DMS114 treated with DMSO at 0.1 percent for 48 hours (cell line): ENCODE data around the gene PAPPA2.

Source experiments
- DNase-seq: peaks from one replicate; lab custom pipeline; 2025; ENCODE audit not compliant: unreplicated experiment; lab: John Stamatoyannopoulos, UW

PAPPA2 gene

GRCh38 chr1:176849281-176849680 lies 386.3 kb downstream of the PAPPA2 start:
- no peak for DNase-seq

GRCh38 chr1:176850871-176851270 lies 387.9 kb downstream of the PAPPA2 start:
- no peak for DNase-seq

GRCh38 chr1:176852124-176852523 lies 389.1 kb downstream of the PAPPA2 start:
- no peak for DNase-seq

DNA sequence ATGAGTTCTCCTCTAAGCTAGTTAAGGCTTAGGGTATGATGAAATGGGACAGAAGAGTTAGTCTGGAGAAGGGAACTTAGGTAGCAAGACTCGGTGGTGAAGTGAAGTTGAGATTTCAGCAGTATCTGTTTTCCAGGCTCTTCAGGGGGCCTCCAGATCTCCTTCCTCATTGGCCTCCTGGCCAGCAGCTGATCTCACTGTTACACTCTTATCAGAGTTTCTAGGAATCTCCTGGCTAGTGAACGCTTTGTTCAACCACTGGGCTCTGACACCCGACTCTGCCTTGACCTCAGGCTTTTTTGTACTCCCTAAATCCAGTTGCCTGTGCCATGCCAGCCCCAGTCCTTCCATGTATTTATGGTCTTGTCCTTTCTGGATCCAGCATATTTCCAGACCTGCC lies 390.5 kb downstream of the PAPPA2 start:
- no peak for DNase-seq

- DNase-seq = no peak
These were observed 391.1 kb downstream of the PAPPA2 start for GRCh38 chr1:176854121-176854520.

GRCh38 chr1:176854758-176855745 lies 392.1 kb downstream of the PAPPA2 start:
- DNase-seq = no peak

DNA sequence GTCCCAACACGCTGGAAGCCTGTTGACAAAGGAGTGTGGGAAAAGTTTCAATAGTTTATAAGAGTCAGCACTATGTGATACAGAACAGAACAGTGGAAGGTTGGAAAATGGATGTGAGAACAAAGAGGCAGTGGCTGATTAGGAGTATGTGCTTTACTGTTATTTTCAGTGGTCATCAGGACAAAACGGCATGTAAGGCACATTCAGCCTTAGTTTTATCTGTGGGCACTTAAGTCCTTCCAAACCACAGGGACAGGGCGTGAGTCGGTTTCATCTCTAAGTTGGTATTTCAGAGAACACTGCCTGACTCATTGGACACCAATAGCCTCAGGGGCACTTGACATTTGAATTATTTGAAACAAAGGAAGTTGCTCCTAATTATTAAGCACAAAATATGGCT lies 394.7 kb downstream of the PAPPA2 start:
- no peak for DNase-seq

GRCh38 chr1:176858433-176858916 lies 395.5 kb downstream of the PAPPA2 start:
- no peak for DNase-seq

GRCh38 chr1:176863613-176864012 lies 400.6 kb downstream of the PAPPA2 start:
- no peak for DNase-seq

- no peak for DNase-seq
These were observed 401.2 kb downstream of the PAPPA2 start for GRCh38 chr1:176864211-176864610.

GRCh38 chr1:176866011-176866714 lies 403.2 kb downstream of the PAPPA2 start:
- DNase-seq = no peak

DNA sequence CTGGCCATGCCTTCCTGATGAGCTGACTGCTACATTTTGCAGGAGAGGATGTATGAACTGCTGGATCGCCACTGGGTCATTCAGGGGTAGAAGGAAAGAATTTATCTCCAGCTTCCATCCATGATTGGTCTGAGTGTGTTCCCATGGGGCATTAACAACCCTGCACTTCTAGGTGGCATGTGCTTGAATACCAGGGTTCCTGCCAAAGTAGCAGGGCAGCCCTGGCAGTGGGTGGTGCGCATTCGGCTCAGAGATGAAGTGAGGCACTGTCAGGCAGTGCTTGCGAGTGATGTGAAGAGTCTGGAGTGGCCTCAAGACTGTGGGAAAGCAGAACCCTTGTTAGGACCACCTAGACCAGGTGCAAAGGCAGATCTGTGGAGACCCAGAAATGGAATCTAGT lies 406.6 kb downstream of the PAPPA2 start:
- DNase-seq = no peak

DNA sequence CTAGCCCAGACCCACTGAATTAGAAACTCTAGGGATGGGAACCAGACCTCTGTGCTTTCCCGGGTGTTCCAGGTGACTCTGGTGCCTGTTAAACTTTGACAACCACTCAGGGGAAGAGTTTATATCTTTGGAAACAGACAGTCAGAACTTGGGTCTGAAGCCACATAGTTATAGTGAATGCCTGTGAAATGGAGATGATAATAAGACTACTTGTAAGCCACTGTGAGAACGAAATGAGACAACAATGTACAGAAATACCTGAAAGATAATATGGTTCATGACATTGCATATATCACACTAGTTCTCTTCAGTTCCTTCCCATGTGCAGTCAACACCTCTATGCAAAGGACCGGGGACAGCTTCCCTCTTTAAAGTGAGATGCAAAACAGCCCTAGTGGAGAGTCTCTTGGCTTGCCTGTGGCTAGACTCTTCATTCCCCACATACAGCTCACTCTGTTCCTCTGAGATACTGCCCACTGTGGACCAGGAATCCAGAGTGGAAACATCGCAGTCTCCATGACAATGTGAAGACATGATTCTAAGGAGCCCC lies 414.1 kb downstream of the PAPPA2 start:
- DNase-seq = no peak

DNA sequence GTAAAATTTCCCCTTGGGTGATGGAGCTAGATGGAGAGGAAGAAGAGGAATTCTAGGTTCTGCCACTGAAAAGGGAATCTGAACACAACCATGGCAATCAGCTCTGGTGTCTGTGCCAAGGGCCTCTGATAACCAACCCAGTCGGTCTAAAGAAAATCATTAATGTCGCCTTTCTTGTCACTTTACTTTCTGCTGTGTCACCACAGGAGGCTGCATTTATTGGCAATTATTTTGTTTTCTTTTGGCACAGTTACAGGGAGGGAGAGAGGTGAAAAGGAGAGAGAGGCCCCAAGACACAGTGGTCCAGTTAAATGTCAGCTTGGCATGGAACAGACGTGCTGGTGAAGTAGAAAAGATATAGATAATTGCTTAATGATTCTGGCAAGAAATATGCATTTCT lies 414.6 kb downstream of the PAPPA2 start:
- DNase-seq = no peak

- DNase-seq = peak; percentile 6
These were observed 416.0 kb downstream of the PAPPA2 start for GRCh38 chr1:176878750-176879536.

- DNase-seq = no peak
These were observed 417.0 kb downstream of the PAPPA2 start for GRCh38 chr1:176879784-176880620.

- DNase-seq = peak; percentile 32
These were observed 418.1 kb downstream of the PAPPA2 start for GRCh38 chr1:176880955-176881595.

- no peak for DNase-seq
These were observed 421.3 kb downstream of the PAPPA2 start for GRCh38 chr1:176884286-176884685.

- no peak for DNase-seq
These were observed 421.9 kb downstream of the PAPPA2 start for GRCh38 chr1:176884911-176885310.
